Trophoblast cell (in vitro differentiated cells and primary cell): ENCODE results near the gene LRMDA.

ENCODE experiments used
- DNase-seq, 2 donors: peaks; one replicate each; pipeline ENCODE4 v3.0.0-alpha.2; 2016
- H2AFZ ChIP-seq: 2 replicates; pipeline ENCODE4 v1.6.1; 2013; ENCODE audit warnings: low read length, moderate library complexity, mild to moderate bottlenecking; ENCODE audit not compliant: insufficient read depth, poor library complexity
- H2AK5ac ChIP-seq: 2 replicates; pipeline ENCODE4 v1.6.1; 2013; ENCODE audit warnings: mild to moderate bottlenecking, low read length
- H2BK120ac ChIP-seq: 2 replicates; pipeline ENCODE4 v1.6.1; 2013; ENCODE audit warnings: low read length, mild to moderate bottlenecking, moderate library complexity; ENCODE audit not compliant: insufficient read depth, poor library complexity
- H2BK12ac ChIP-seq: 2 replicates; pipeline ENCODE4 v1.6.1; 2013; ENCODE audit warnings: mild to moderate bottlenecking, low read length, moderate library complexity
- H2BK5ac ChIP-seq: 2 replicates; pipeline ENCODE4 v1.6.1; 2013; ENCODE audit warnings: low read length, low read depth, moderate library complexity, mild to moderate bottlenecking; ENCODE audit not compliant: poor library complexity
- H3K14ac ChIP-seq: 2 replicates; pipeline ENCODE4 v1.6.1; 2013; ENCODE audit warnings: mild to moderate bottlenecking, low read length
- H3K18ac ChIP-seq: 2 replicates; pipeline ENCODE4 v1.6.1; 2013; ENCODE audit warnings: mild to moderate bottlenecking, low read length
- H3K23ac ChIP-seq: 2 replicates; pipeline ENCODE4 v1.6.1; 2013; ENCODE audit warnings: low read length
- H3K27ac ChIP-seq: 2 replicates; pipeline ENCODE4 v1.5.1; 2013; ENCODE audit warnings: low read depth, mild to moderate bottlenecking, inconsistent platforms, low read length, moderate library complexity
- H3K27me3 ChIP-seq: 2 replicates; pipeline ENCODE4 v1.6.1; 2013; ENCODE audit warnings: inconsistent platforms, mild to moderate bottlenecking, low read length, moderate library complexity; ENCODE audit not compliant: insufficient read depth
- H3K36me3 ChIP-seq, 2 experiments: 1 replicate in 1 of 2; 2 replicates in 1 of 2; pipeline ENCODE4 v1.6.1; 2013; ENCODE audit warnings: low read length in 2 of 2, mild to moderate bottlenecking in 2 of 2, moderate library complexity in 1 of 2; ENCODE audit not compliant: insufficient read depth in 2 of 2, control insufficient read depth in 1 of 2
- H3K4ac ChIP-seq: 2 replicates; pipeline ENCODE4 v1.6.1; 2013; ENCODE audit warnings: low read depth, mild to moderate bottlenecking, low read length, moderate library complexity
- H3K4me1 ChIP-seq, 2 experiments: 1 replicate in 1 of 2; 2 replicates in 1 of 2; pipeline ENCODE4 v1.6.1; 2013; ENCODE audit warnings: low read length in 2 of 2, mild to moderate bottlenecking in 2 of 2, moderate library complexity in 1 of 2; ENCODE audit not compliant: insufficient read depth in 2 of 2, control insufficient read depth in 1 of 2
- H3K4me2 ChIP-seq: 2 replicates; pipeline ENCODE4 v1.6.1; 2013; ENCODE audit warnings: inconsistent platforms, mild to moderate bottlenecking, low read length, moderate library complexity
- H3K4me3 ChIP-seq: 2 replicates; pipeline ENCODE4 v1.5.1; 2013; ENCODE audit warnings: mild to moderate bottlenecking, low read depth, low read length, inconsistent platforms
- H3K79me1 ChIP-seq: one replicate; pipeline ENCODE4 v1.6.1; 2013; ENCODE audit warnings: low read length
- H3K79me2 ChIP-seq: 2 replicates; pipeline ENCODE4 v1.6.1; 2013; ENCODE audit warnings: low read length, mild to moderate bottlenecking; ENCODE audit not compliant: control insufficient read depth, insufficient read depth, poor library complexity
- H3K9ac ChIP-seq: 2 replicates; pipeline ENCODE4 v1.6.1; 2013; ENCODE audit warnings: mild to moderate bottlenecking, low read length
- H3K9me3 ChIP-seq: 2 replicates; pipeline ENCODE4 v1.6.1; 2013; ENCODE audit warnings: low read depth, mild to moderate bottlenecking, control low read depth, inconsistent platforms, low read length; ENCODE audit not compliant: insufficient read depth
- H4K12ac ChIP-seq: 2 replicates; pipeline ENCODE4 v1.6.1; 2013; ENCODE audit warnings: low read depth, mild to moderate bottlenecking, low read length, moderate library complexity
- H4K8ac ChIP-seq: 2 replicates; pipeline ENCODE4 v1.6.1; 2013; ENCODE audit warnings: low read depth, mild to moderate bottlenecking, low read length, moderate library complexity
- H4K91ac ChIP-seq: one replicate; pipeline ENCODE4 v1.6.1; 2013; ENCODE audit warnings: low read depth, mild to moderate bottlenecking, low read length, moderate library complexity
- WGBS: extraction: QIAGEN DNeasy Blood & Tissue Kit; methylation state at CpG from one replicate; pipeline ENCODE4 v1.1.7; 2013; ENCODE audit warnings: missing lambda C conversion rate; ENCODE audit not compliant: insufficient read length, insufficient coverage; ENCODE audit errors: extremely low coverage; 5-methylcytosine and 5-hydroxymethylcytosine counted together

LRMDA gene

DNA sequence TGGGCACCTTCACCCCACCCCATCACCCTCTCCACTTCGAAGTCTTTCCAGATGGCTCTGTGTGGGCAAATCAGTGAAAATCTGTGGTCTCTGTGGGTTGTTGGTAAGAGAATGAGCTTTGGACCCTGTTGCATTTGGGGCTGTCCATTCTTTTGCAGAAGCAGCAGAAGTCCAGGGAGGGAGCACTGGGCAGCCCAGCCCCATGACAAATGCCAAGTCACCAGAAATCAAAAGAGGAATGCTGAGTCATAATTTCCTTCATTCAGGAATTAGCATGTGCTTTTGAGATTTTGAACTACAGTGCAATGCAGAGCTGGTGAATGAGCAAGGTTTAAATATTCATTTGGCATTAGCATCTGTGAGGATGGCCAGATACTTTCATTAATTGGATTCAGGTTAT, 556.2 kb downstream of the LRMDA start:
- Histone ChIP-seq H2BK12ac (no peak overlapping the region), H2AK5ac (no peak overlapping the region), H3K14ac (no peak overlapping the region), H3K9me3 (peaks cover 2% of the 10 kb centered on the region), H3K4ac (no peak overlapping the region), H3K4me2 (no peak overlapping the region), H2AFZ (no peak overlapping the region), H3K36me3 (no peaks in the 10 kb centered on the region), H3K4me3 (no peak overlapping the region), H3K23ac (no peak overlapping the region), H3K4me1 (no peaks in the 10 kb centered on the region), H3K9ac (no peak overlapping the region), H2BK120ac (no peak overlapping the region), H3K79me2 (no peaks in the 10 kb centered on the region), H3K27ac (no peak overlapping the region), H2BK5ac (no peak overlapping the region), H4K91ac (no peak overlapping the region), H3K18ac (no peak overlapping the region), H3K79me1 (no peaks in the 10 kb centered on the region), H3K27me3 (no peaks in the 10 kb centered on the region), H4K8ac (no peak overlapping the region), H4K12ac (no peak overlapping the region)
- no peak for DNase-seq
- no CpG with 5 or more reads among the region's 1 CpG for WGBS

DNA sequence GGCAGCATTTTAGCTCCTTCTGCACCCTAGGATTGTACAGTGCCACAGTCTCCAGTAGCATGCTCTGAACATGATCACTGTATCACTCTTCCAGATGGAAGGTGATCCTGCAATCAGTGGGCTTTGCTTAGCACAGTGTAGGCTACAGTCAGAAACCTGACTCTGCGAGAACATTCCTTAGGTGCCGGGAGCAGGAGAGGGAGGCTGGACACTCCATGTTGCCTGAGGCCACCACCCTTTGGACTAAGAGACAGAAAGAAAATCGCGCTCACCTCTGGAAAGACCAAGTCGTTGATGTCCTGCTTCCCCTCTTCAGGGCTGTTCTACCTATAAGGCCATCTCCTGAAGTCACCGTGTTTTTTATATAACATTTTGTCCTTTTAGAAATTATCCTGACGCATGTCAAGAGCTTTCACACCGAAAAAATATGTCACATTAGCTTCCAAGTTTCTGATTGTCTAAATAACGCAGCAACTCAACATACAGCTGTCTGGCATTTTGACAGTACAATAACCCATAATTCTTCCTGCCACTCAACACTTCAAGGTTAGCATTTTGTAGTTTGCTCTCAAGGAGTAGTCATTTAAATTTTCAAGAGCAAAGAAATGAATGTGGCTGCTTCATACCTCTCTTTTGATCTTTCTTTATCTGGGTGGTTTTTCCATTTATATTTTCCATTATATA, 563.1 kb downstream of the LRMDA start:
- Histone ChIP-seq H3K27me3 (no peaks in the 10 kb centered on the region), H2AFZ (no peak overlapping the region), H3K79me1 (no peaks in the 10 kb centered on the region), H2BK120ac (no peak overlapping the region), H2BK12ac (no peak overlapping the region), H3K23ac (no peak overlapping the region), H4K91ac (no peak overlapping the region), H3K18ac (no peak overlapping the region), H4K8ac (no peak overlapping the region), H3K4me2 (no peak overlapping the region), H3K36me3 (no peaks in the 10 kb centered on the region), H2BK5ac (no peak overlapping the region), H3K4me3 (no peak overlapping the region), H3K9ac (no peak overlapping the region), H2AK5ac (no peak overlapping the region), H3K79me2 (no peaks in the 10 kb centered on the region), H3K4ac (no peak overlapping the region), H3K4me1 (peaks cover 4 to 5% of the 10 kb centered on the region in 2 experiments), H3K9me3 (no peaks in the 10 kb centered on the region), H3K27ac (no peak overlapping the region), H4K12ac (no peak overlapping the region), H3K14ac (no peak overlapping the region)
- peak in 1 of 2 donors; percentile 6 for DNase-seq
- no CpG with 5 or more reads among the region's 9 CpGs for WGBS

DNA sequence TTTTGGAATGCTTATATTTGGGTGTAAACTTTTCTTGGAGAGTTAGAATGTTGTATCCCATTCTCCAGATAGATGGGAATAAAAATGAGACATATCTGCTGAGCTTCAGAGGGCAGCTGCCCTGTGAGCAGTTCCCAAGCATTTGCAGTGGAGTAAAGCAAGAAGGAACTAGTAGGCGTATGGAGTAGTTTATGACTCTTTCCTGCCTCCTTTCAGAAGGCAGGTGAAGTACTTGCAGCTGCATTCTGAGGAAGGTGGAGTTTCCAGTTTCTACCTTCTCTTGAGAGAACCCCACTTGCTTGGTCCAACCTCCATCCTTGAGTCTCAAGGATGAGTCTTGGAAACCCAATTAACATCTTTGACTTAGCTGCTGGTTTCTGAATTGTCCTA, 563.6 kb downstream of the LRMDA start:
- no CpG with 5 or more reads among the region's 1 CpG for WGBS
- H3K4me3 ChIP-seq, result no peak overlapping the region
- no peak overlapping the region for H2AK5ac ChIP-seq
- no peak overlapping the region for H3K4ac ChIP-seq
- no peaks in the 10 kb centered on the region for H3K36me3 ChIP-seq
- no peak overlapping the region for H3K27ac ChIP-seq
- H2BK12ac ChIP-seq, result no peak overlapping the region
- no peak overlapping the region for H4K12ac ChIP-seq
- no peak overlapping the region for H4K91ac ChIP-seq
- no peak for DNase-seq
- no peak overlapping the region for H4K8ac ChIP-seq
- no peaks in the 10 kb centered on the region for H3K79me2 ChIP-seq
- H3K79me1 ChIP-seq, result no peaks in the 10 kb centered on the region
- peaks cover 4 to 5% of the 10 kb centered on the region in 2 experiments for H3K4me1 ChIP-seq
- H2AFZ ChIP-seq, result no peak overlapping the region
- no peak overlapping the region for H3K4me2 ChIP-seq
- H3K14ac ChIP-seq, result no peak overlapping the region
- H2BK120ac ChIP-seq, result no peak overlapping the region
- H3K23ac ChIP-seq, result no peak overlapping the region
- no peaks in the 10 kb centered on the region for H3K27me3 ChIP-seq
- no peak overlapping the region for H3K9ac ChIP-seq
- no peak overlapping the region for H3K18ac ChIP-seq
- no peak overlapping the region for H2BK5ac ChIP-seq
- no peaks in the 10 kb centered on the region for H3K9me3 ChIP-seq

DNA sequence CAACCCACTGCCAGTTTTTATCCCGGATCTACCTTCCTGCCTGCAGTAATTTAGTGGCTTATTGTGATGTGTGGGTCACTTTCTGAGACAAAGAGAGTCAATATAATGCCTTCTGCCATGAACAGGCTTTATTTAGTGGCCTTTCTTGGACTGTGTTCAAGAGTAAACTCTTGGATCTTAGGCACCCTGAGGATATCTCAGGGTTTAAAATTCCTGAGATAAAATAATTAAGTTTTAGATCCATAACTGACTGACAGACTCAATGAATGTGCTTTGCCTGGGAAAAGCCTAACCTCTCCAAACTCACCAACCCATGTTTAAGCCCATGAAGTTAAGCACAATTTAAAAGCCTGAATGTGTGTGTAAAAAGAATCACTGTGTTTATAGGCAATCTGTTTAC, 564.3 kb downstream of the LRMDA start:
- Histone ChIP-seq H2BK5ac (no peak overlapping the region), H3K4ac (no peak overlapping the region), H3K79me2 (no peaks in the 10 kb centered on the region), H3K23ac (no peak overlapping the region), H2AK5ac (no peak overlapping the region), H2BK12ac (no peak overlapping the region), H4K12ac (no peak overlapping the region), H3K18ac (no peak overlapping the region), H2AFZ (no peak overlapping the region), H3K27me3 (no peaks in the 10 kb centered on the region), H3K4me1 (peaks cover 4 to 5% of the 10 kb centered on the region in 2 experiments), H3K27ac (no peak overlapping the region), H3K79me1 (no peaks in the 10 kb centered on the region), H3K14ac (no peak overlapping the region), H3K4me3 (no peak overlapping the region), H3K9ac (no peak overlapping the region), H3K9me3 (no peaks in the 10 kb centered on the region), H4K91ac (no peak overlapping the region), H3K4me2 (no peak overlapping the region), H4K8ac (no peak overlapping the region), H2BK120ac (no peak overlapping the region), H3K36me3 (no peaks in the 10 kb centered on the region)
- no CpG with 5 or more reads among the region's 1 CpG for WGBS
- DNase-seq, result no peak
